GM12875 (cell line): ENCODE results near the gene AXIN2.
"Not testable (repeated sequence)": the region's sequence is repeated elsewhere in the genome, so short reads cannot be mapped to it uniquely, and the experiment has no call there.

ENCODE experiments used
- H3K4me3 ChIP-seq: one replicate; pipeline ENCODE4 v1.5.1; 2011; ENCODE audit warnings: low read depth, low read length, control low read depth
- CTCF ChIP-seq: IDR thresholded peaks from 2 replicates; pipeline ENCODE4 v1.5.1; 2011; ENCODE audit warnings: low read depth, mild to moderate bottlenecking, control low read depth, inconsistent platforms, low read length, moderate library complexity, borderline replicate concordance; ENCODE audit not compliant: insufficient read depth

The AXIN2 gene

GRCh38 chr17:65515512-65515911 lies 45.9 kb downstream of the AXIN2 start:
- H3K4me3 ChIP-seq = no peak overlapping the region
- TF ChIP-seq CTCF = no peak

- no peak for TF ChIP-seq CTCF
- H3K4me3 ChIP-seq = no peak overlapping the region
These were observed 46.9 kb downstream of the AXIN2 start for GRCh38 chr17:65514541-65514940.

GRCh38 chr17:65514082-65514481 lies 47.4 kb downstream of the AXIN2 start:
- no peak overlapping the region for H3K4me3 ChIP-seq
- no peak for TF ChIP-seq CTCF

- no peak overlapping the region for H3K4me3 ChIP-seq
- TF ChIP-seq CTCF = no peak
These were observed 50.1 kb downstream of the AXIN2 start for GRCh38 chr17:65511316-65511715.

GRCh38 chr17:65509032-65509431 lies 52.4 kb downstream of the AXIN2 start:
- TF ChIP-seq CTCF = no peak
- H3K4me3 ChIP-seq = no peak overlapping the region

- H3K4me3 ChIP-seq = not testable (repeated sequence)
These were observed 56.8 kb downstream of the AXIN2 start for GRCh38 chr17:65504673-65505072.

- no peak overlapping the region for H3K4me3 ChIP-seq
- TF ChIP-seq CTCF = no peak
These were observed 57.3 kb downstream of the AXIN2 start for GRCh38 chr17:65504141-65504540.

- no peak overlapping the region for H3K4me3 ChIP-seq
- no peak for TF ChIP-seq CTCF
These were observed 57.9 kb downstream of the AXIN2 start for GRCh38 chr17:65503557-65503956.
